Right lobe of liver (tissue), 6 donors: ENCODE data around the gene MAPKAPK5. TPM values are rescaled to one million over a fixed set of nuclear protein-coding genes. Genes with fewer than 3 reads are reported as not detected.
"Not testable (repeated sequence)": the region's sequence is repeated elsewhere in the genome, so short reads cannot be mapped to it uniquely, and the experiment has no call there.

Experiments used
- ATAC-seq, 4 donors: fragments of 200-7000 bp; cut with Tn5 transposase; one replicate each; pipeline ENCODE4 v1.9.1; 2020; ENCODE audit warnings: mild to moderate bottlenecking in 4 of 4, moderate library complexity in 4 of 4
- DNase-seq, 3 donors: peaks; one replicate each; pipeline ENCODE4 v3.0.0-alpha.2; 2020
- H3K27ac ChIP-seq, 3 donors: fragments of 200-600 bp; one replicate each; pipeline ENCODE4 v1.8.0; 2022
- H3K27me3 ChIP-seq, 2 donors: fragments of 200-600 bp; one replicate each; pipeline ENCODE4 v1.8.0; 2022
- H3K36me3 ChIP-seq, 4 donors: fragments of 200-600 bp; sonication (generic) in 1 of 4; one replicate each; pipeline versions ENCODE4 v1.5.1 to v1.8.0; 2017 to 2022; ENCODE audit warnings: control low read depth in 1 of 4
- H3K4me1 ChIP-seq, 4 donors: fragments of 200-600 bp; sonication (generic) in 1 of 4; one replicate each; pipeline versions ENCODE4 v1.5.1 to v1.8.0; 2017 to 2022; ENCODE audit warnings: control low read depth in 1 of 4
- H3K4me3 ChIP-seq, 3 donors: fragments of 200-600 bp; one replicate each; pipeline ENCODE4 v1.8.0; 2022
- H3K9me3 ChIP-seq, 4 donors: fragments of 200-600 bp; sonication (generic) in 1 of 4; one replicate each; pipeline versions ENCODE4 v1.5.1 to v1.8.0; 2017 to 2022; ENCODE audit warnings: control low read depth in 1 of 4
- POLR2A ChIP-seq: fragments of 450-650 bp; IDR thresholded peaks from one replicate; pipeline ENCODE4 v1.6.1; 2017; ENCODE audit warnings: antibody characterized with exemption, mild to moderate bottlenecking
- WGBS: methylation state at CpG from one replicate; pipeline ENCODE4 v1.1.6; 2018; ENCODE audit warnings: low coverage, low lambda C conversion rate; ENCODE audit not compliant: insufficient coverage; ENCODE audit errors: missing lambda C conversion rate; 5-methylcytosine and 5-hydroxymethylcytosine counted together
- intact Hi-C, 2 donors: fragments of 100-400 bp; cut with DNase I; formaldehyde crosslinking; loops; one replicate each; pipeline versions ENCODE4 v1.11.2 to v1.14.1; 2022
- microRNA-seq, 2 donors: library from miRNA; unstranded; fragments of <30 nt; microRNA quantifications; one replicate each; pipeline ENCODE4, GENCODE V29; 2019 to 2020
- small RNA-seq, 2 experiments: library from RNA; depleted of rRNA; stranded (forward); fragments of <200 nt; gene quantifications; one replicate each; pipeline ENCODE3, GENCODE V24; 2016
- total RNA-seq, 6 experiments: library from RNA; depleted of rRNA in 2 of 6; stranded (reverse); fragments of >200 nt in 2 of 6; fragmentation: NEBNext Ultra II Directional in 3 of 6; extraction: Animal tissue kit (Norgen Biotek cat#: 25700) in 3 of 6; gene quantifications; one replicate each; pipeline versions ENCODE4 v1.1.0 to v1.2.4, GENCODE V29; 2016 to 2023
- TF ChIP-seq, protein P1 (sequence below), 4 donors: fragments of 200-600 bp in 3 of 4; fragments of 450-650 bp in 1 of 4; IDR thresholded peaks; one replicate each; pipeline versions ENCODE4 v1.5.1 to v1.8.0; 2016 to 2022; ENCODE audit warnings: antibody characterized with exemption in 4 of 4, mild to moderate bottlenecking in 2 of 4
- donor health status: DM: no; HTN: yes; CAD: no.
- donor health status: DM: no; HTN: no; CAD: no.
- donor health status: DM: no; HTN: no; CAD: no.
- donor health status: DM: no; HTN: yes; CAD: no.
- donor health status: DM: no; HTN: yes; CAD: no.

Gene MAPKAPK5
- total RNA-seq, 6 experiments from 2014 or later, result 18.0 to 28.1 (median 19.9) TPM

- Histone ChIP-seq H3K27ac (no peak overlapping the region), H3K36me3 (no peaks in the 10 kb centered on the region), H3K27me3 (no peaks in the 10 kb centered on the region), H3K9me3 (no peaks in the 10 kb centered on the region), H3K4me3 (no peak overlapping the region), H3K4me1 (no peaks in the 10 kb centered on the region)
- intact Hi-C loops, result no loop called here
- TF ChIP-seq, protein P1, sequence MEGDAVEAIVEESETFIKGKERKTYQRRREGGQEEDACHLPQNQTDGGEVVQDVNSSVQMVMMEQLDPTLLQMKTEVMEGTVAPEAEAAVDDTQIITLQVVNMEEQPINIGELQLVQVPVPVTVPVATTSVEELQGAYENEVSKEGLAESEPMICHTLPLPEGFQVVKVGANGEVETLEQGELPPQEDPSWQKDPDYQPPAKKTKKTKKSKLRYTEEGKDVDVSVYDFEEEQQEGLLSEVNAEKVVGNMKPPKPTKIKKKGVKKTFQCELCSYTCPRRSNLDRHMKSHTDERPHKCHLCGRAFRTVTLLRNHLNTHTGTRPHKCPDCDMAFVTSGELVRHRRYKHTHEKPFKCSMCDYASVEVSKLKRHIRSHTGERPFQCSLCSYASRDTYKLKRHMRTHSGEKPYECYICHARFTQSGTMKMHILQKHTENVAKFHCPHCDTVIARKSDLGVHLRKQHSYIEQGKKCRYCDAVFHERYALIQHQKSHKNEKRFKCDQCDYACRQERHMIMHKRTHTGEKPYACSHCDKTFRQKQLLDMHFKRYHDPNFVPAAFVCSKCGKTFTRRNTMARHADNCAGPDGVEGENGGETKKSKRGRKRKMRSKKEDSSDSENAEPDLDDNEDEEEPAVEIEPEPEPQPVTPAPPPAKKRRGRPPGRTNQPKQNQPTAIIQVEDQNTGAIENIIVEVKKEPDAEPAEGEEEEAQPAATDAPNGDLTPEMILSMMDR (IDR thresholded peaks at IDR 0.05), result no peak
- TF ChIP-seq POLR2A, result no peak
- WGBS, result 100% methylated on average over 1 of the region's 1 CpG
- no peak for ATAC-seq
- DNase-seq, result no peak
Observed at GRCh38 chr12:111943929-111944328, 101.9 kb downstream of the MAPKAPK5 start.

DNA sequence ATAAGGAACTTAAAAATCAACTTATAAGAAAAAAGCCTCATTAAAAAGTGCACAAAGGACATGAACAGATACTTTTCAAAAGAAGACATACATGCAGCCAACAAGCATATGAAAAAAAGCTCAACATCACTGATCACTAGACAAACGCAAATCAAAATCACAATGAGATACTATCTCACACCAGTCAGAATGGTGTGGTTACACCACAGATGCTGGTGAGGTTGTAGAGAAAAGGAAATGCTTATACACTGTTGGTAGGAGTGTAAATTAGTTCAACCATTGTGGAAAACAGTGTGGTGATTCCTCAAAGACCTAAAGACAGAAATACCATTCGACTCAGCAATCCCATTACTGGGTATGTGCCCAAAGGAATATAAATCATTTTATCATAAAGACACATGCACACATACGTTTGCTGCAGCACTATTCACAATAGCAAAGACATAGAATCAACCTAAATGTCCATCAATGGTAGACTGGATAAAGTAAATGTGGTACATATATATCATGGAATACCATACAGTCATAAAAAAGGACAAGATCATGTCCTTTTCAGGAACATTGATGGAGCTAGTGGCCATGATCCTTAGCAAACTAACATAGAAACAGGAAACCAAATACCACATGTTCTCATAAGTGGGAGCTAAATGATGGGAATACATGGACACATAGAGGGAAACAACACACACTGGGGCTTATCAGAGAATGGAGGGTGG is 109.1 kb downstream of the MAPKAPK5 start:
- DNase-seq, H3K36me3 ChIP-seq, H3K9me3 ChIP-seq, H3K4me3 ChIP-seq, H3K27ac ChIP-seq, ATAC-seq, H3K4me1 ChIP-seq, H3K27me3 ChIP-seq, intact Hi-C loops: not testable (repeated sequence)
- WGBS, result 61% methylated on average over 3 of the region's 3 CpGs

Small RNA genes lying within 50 kb of the gene (microRNA-seq; reads per million reads assigned to microRNA genes)
- 3.9 to 4.3 reads per million in 2 donors for gene MIR6761

Small RNA genes lying within 50 kb of the gene (small RNA-seq; reads per million reads assigned to genes)
- 0.48 to 2.6 reads per million in 2 experiments for gene MIR6761

Other genes with a start within 250 kb of the MAPKAPK5 start
- 10 to 100 TPM; 19.1 to 39.5 (median 27.6) TPM for gene ATXN2, start 242.9 kb upstream of the MAPKAPK5 start, total RNA-seq
- 1 to 10 TPM; 5.3 to 8.1 (median 7.5) TPM for gene BRAP, start 156.3 kb upstream of the MAPKAPK5 start, total RNA-seq
- gene ACAD10, start 156.2 kb upstream of the MAPKAPK5 start, total RNA-seq, result 10 to 100 TPM; 24.7 to 41.7 (median 26.8) TPM
- gene ALDH2, start 75.3 kb upstream of the MAPKAPK5 start, total RNA-seq, result 1,000 to 10,000 TPM in 2 of 6 experiments, 100 to 1,000 TPM in 4; 287 to 1,060 (median 749) TPM
- 1 to 10 TPM; 3.6 to 8.9 (median 6.7) TPM for gene TMEM116, start 170.9 kb downstream of the MAPKAPK5 start, total RNA-seq
- gene ERP29, start 171.2 kb downstream of the MAPKAPK5 start, total RNA-seq, result 100 to 1,000 TPM in 3 of 6 experiments, 10 to 100 TPM in 3; 41.7 to 124 (median 94.3) TPM